ENCODE data around the gene HUNK. TPM values are rescaled to one million over a fixed set of nuclear protein-coding genes. Genes with fewer than 3 reads are reported as not detected.

HUNK gene
- total and polyA plus RNA-seq, 2 experiments from 2014 or later, result 0.30 to 2.5 TPM

GRCh38 chr21:31913182-31913608 lies 40.4 kb downstream of the HUNK start:
- WGBS, 2 experiments (ENCODE audit: low coverage in 1 of 2, low lambda C conversion rate in 2 of 2, missing lambda C conversion rate in 2 of 2), result 86 to 90% methylated on average over 5 of the region's 5 CpGs
- in situ Hi-C loops (cut with MboI), result no loop called here

GRCh38 chr21:31914472-31914871 lies 41.7 kb downstream of the HUNK start:
- H3K79me2 ChIP-seq (ENCODE audit: insufficient read depth), result no peaks in the 10 kb centered on the region
- H3K9ac ChIP-seq, result no peak overlapping the region
- peaks cover 12% of the 10 kb centered on the region for H3F3A ChIP-seq (ENCODE audit: insufficient read depth)
- peak overlapping the region; percentile 46 for H3K4me2 ChIP-seq (ENCODE audit: unreplicated experiment)
- no peaks in the 10 kb centered on the region for H3K9me3 ChIP-seq (ENCODE audit: low read depth)
- no peak overlapping the region for H3K4me3 ChIP-seq
- DNase-seq, result peak; percentile 63
- no peaks in the 10 kb centered on the region for H3K9me2 ChIP-seq (ENCODE audit: insufficient read depth)
- in situ Hi-C loops (cut with MboI), result no loop called here
- 32 to 34% methylated on average over 4 of the region's 4 CpGs for WGBS, 2 experiments (ENCODE audit: low coverage in 1 of 2, low lambda C conversion rate in 2 of 2, missing lambda C conversion rate in 2 of 2)
- H4K20me1 ChIP-seq (ENCODE audit: insufficient read depth), result no peaks in the 10 kb centered on the region
- TF ChIP-seq EZH2phosphoT487 (IDR thresholded peaks at IDR 0.05; ENCODE audit: insufficient read depth, low read depth), result no peak
- TF ChIP-seq EZH2 (IDR thresholded peaks at IDR 0.05; ENCODE audit: insufficient read depth, poor library complexity, severe bottlenecking), result no peak
- 0 out of 2 replicates have a peak overlapping the region, but pooled peaks have one; percentile 16 for H3K27ac ChIP-seq
- no peak overlapping the region for H2AFZ ChIP-seq
- H3K4me1 ChIP-seq (ENCODE audit: insufficient read depth), result peaks cover 18% of the 10 kb centered on the region
- no peaks in the 10 kb centered on the region for H3K27me3 ChIP-seq (replicated peaks; ENCODE audit: insufficient read depth)
- H3K36me3 ChIP-seq (ENCODE audit: low read depth), result no peaks in the 10 kb centered on the region

More at GRCh38 chr21:31913182-31913608, 40.4 kb downstream of the HUNK start:
- DNase-seq, result no peak
- no peaks in the 10 kb centered on the region for H4K20me1 ChIP-seq (ENCODE audit: insufficient read depth)
- H3K79me2 ChIP-seq (ENCODE audit: insufficient read depth), result no peaks in the 10 kb centered on the region
- H3K36me3 ChIP-seq (ENCODE audit: low read depth), result no peaks in the 10 kb centered on the region
- TF ChIP-seq EZH2 (IDR thresholded peaks at IDR 0.05; ENCODE audit: insufficient read depth, poor library complexity, severe bottlenecking), result no peak
- peaks cover 21% of the 10 kb centered on the region for H3F3A ChIP-seq (ENCODE audit: insufficient read depth)
- no peak overlapping the region for H3K27ac ChIP-seq
- H3K9me2 ChIP-seq (ENCODE audit: insufficient read depth), result no peaks in the 10 kb centered on the region
- no peaks in the 10 kb centered on the region for H3K27me3 ChIP-seq (replicated peaks; ENCODE audit: insufficient read depth)
- H3K4me1 ChIP-seq (ENCODE audit: insufficient read depth), result peaks cover 27% of the 10 kb centered on the region
- H3K9ac ChIP-seq, result no peak overlapping the region
- no peak overlapping the region for H2AFZ ChIP-seq
- no peak overlapping the region for H3K4me2 ChIP-seq (ENCODE audit: unreplicated experiment)
- H3K9me3 ChIP-seq (ENCODE audit: low read depth), result no peaks in the 10 kb centered on the region
- H3K4me3 ChIP-seq, result no peak overlapping the region

GRCh38 chr21:31915566-31915965 lies 42.7 kb downstream of the HUNK start:
- Histone ChIP-seq H2AFZ (no peak overlapping the region), H3K36me3 (ENCODE audit: low read depth) (no peaks in the 10 kb centered on the region), H3K9ac (no peak overlapping the region), H3K27ac (no peak overlapping the region), H3K4me2 (ENCODE audit: unreplicated experiment) (no peak overlapping the region), H3K27me3 (replicated peaks; ENCODE audit: insufficient read depth) (no peaks in the 10 kb centered on the region), H3K9me2 (ENCODE audit: insufficient read depth) (no peaks in the 10 kb centered on the region), H3F3A (ENCODE audit: insufficient read depth) (peaks cover 10% of the 10 kb centered on the region), H3K4me3 (no peak overlapping the region), H4K20me1 (ENCODE audit: insufficient read depth) (no peaks in the 10 kb centered on the region), H3K9me3 (ENCODE audit: low read depth) (no peaks in the 10 kb centered on the region), H3K4me1 (ENCODE audit: insufficient read depth) (peaks cover 16% of the 10 kb centered on the region), H3K79me2 (ENCODE audit: insufficient read depth) (no peaks in the 10 kb centered on the region)
- no peak for DNase-seq
- in situ Hi-C loops (cut with MboI), result no loop called here
- 86 to 92% methylated on average over 3 of the region's 3 CpGs for WGBS, 2 experiments (ENCODE audit: low coverage in 1 of 2, low lambda C conversion rate in 2 of 2, missing lambda C conversion rate in 2 of 2)
- TF ChIP-seq EZH2phosphoT487 (IDR thresholded peaks at IDR 0.05; ENCODE audit: insufficient read depth, low read depth) (no peak), EZH2 (IDR thresholded peaks at IDR 0.05; ENCODE audit: insufficient read depth, poor library complexity, severe bottlenecking) (no peak)

- Histone ChIP-seq H3K79me2 (ENCODE audit: insufficient read depth) (no peaks in the 10 kb centered on the region), H3K27me3 (replicated peaks; ENCODE audit: insufficient read depth) (no peaks in the 10 kb centered on the region), H2AFZ (no peak overlapping the region), H3K36me3 (ENCODE audit: low read depth) (no peaks in the 10 kb centered on the region), H3F3A (ENCODE audit: insufficient read depth) (peaks cover 6% of the 10 kb centered on the region; the same call in 1 of the 2 replicates), H3K27ac (no peak overlapping the region), H3K9me3 (ENCODE audit: low read depth) (no peaks in the 10 kb centered on the region), H4K20me1 (ENCODE audit: insufficient read depth) (no peaks in the 10 kb centered on the region), H3K4me1 (ENCODE audit: insufficient read depth) (peaks cover 10% of the 10 kb centered on the region), H3K4me3 (no peak overlapping the region), H3K9ac (no peak overlapping the region), H3K9me2 (ENCODE audit: insufficient read depth) (no peaks in the 10 kb centered on the region), H3K4me2 (ENCODE audit: unreplicated experiment) (peak overlapping the region; percentile 38)
- in situ Hi-C loops (cut with MboI), result no loop called here
- DNase-seq, result peak; percentile 41
- WGBS, 2 experiments (ENCODE audit: low coverage in 1 of 2, low lambda C conversion rate in 2 of 2, missing lambda C conversion rate in 2 of 2), result 16 to 20% methylated on average over 7 of the region's 7 CpGs
- TF ChIP-seq EZH2 (IDR thresholded peaks at IDR 0.05; ENCODE audit: insufficient read depth, poor library complexity, severe bottlenecking) (no peak), EZH2phosphoT487 (IDR thresholded peaks at IDR 0.05; ENCODE audit: insufficient read depth, low read depth) (no peak)
Observed at GRCh38 chr21:31917108-31917507, 44.3 kb downstream of the HUNK start.
